Ishikawa (cell line): ENCODE data around the gene CTNNA3.

Experiments
- CEBPB ChIP-seq: IDR thresholded peaks from 2 replicates; pipeline ENCODE4 v1.6.1; 2012
- EP300 ChIP-seq: IDR thresholded peaks from 2 replicates; pipeline ENCODE4 v1.6.1; 2012; ENCODE audit warnings: borderline replicate concordance
- MAX ChIP-seq: IDR thresholded peaks from 2 replicates; pipeline ENCODE4 v1.6.1; 2012
- RAD21 ChIP-seq: IDR thresholded peaks from 2 replicates; pipeline ENCODE4 v1.6.1; 2012; ENCODE audit warnings: low read depth
- REST ChIP-seq: IDR thresholded peaks from 2 replicates; pipeline ENCODE4 v1.6.1; 2012; ENCODE audit warnings: low read depth, mild to moderate bottlenecking
- TAF1 ChIP-seq: IDR thresholded peaks from 2 replicates; pipeline ENCODE4 v1.6.1; 2012; ENCODE audit warnings: low read depth, mild to moderate bottlenecking
- ZBTB7A ChIP-seq: IDR thresholded peaks from 2 replicates; pipeline ENCODE4 v1.6.1; 2012; ENCODE audit warnings: low read depth

GRCh38 chr10:66535439-66535838 is 1160.6 kb downstream of the CTNNA3 start:
- TF ChIP-seq TAF1 (no peak), MAX (no peak), CEBPB (no peak), EP300 (no peak), ZBTB7A (no peak), REST (no peak), RAD21 (no peak)
